ENCODE data around the gene PLA2G6.
"Not testable (repeated sequence)": the region's sequence is repeated elsewhere in the genome, so short reads cannot be mapped to it uniquely, and the experiment has no call there.

PLA2G6 gene

GRCh38 chr22:38085501-38085900, 96.1 kb downstream of the PLA2G6 start:
- no peak for DNase-seq (ENCODE audit: low read depth in 2 of 2)

- DNase-seq (ENCODE audit: low read depth in 2 of 2) = no peak
Measured at GRCh38 chr22:38085056-38085455, 96.6 kb downstream of the PLA2G6 start.

DNA sequence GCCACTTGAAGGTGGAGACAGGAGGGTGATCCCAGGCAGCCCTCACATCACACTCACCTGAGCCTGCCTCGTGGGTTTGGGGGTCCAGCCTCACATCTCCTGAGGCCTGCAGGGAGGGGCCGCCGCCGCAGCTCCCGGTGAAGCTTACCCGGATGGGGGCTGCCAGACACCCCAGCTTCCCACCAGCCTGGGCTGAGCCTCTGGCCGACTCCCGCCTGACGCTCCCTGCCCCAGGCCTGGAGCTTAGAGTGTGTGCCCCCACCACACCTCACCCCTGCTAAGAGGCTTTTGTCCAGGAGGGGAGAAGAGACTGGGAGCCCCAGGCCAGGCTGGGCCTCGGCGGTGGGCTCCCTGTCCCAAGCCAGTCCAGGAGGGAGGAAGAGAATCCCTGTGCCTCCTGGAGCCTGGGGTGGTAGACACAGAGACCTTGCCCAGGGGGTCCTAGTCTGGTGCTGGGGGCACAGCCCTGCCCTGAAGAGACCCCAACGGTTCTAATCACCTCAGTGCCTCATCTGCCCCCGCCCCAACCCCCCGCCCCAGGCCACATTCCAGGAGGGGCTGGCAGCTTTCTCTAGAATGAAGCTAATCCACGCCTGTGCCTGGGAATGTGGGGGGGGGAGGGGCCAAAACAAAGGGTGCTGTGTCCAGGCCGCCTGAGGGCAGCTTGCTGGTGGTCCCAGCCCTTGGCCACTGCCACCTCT, 97.5 kb downstream of the PLA2G6 start, which contains the start of gene SLC16A8:
SLC16A8 (minus strand) TSS at position 254 of the 701 bp plus-strand sequence. CDS start 1,311 bp downstream, outside the sequence.
- DNase-seq (ENCODE audit: low read depth in 2 of 2) = no peak

- DNase-seq (ENCODE audit: low read depth in 2 of 2) = no peak
Measured at GRCh38 chr22:38082986-38083710, 98.5 kb downstream of the PLA2G6 start.

DNA sequence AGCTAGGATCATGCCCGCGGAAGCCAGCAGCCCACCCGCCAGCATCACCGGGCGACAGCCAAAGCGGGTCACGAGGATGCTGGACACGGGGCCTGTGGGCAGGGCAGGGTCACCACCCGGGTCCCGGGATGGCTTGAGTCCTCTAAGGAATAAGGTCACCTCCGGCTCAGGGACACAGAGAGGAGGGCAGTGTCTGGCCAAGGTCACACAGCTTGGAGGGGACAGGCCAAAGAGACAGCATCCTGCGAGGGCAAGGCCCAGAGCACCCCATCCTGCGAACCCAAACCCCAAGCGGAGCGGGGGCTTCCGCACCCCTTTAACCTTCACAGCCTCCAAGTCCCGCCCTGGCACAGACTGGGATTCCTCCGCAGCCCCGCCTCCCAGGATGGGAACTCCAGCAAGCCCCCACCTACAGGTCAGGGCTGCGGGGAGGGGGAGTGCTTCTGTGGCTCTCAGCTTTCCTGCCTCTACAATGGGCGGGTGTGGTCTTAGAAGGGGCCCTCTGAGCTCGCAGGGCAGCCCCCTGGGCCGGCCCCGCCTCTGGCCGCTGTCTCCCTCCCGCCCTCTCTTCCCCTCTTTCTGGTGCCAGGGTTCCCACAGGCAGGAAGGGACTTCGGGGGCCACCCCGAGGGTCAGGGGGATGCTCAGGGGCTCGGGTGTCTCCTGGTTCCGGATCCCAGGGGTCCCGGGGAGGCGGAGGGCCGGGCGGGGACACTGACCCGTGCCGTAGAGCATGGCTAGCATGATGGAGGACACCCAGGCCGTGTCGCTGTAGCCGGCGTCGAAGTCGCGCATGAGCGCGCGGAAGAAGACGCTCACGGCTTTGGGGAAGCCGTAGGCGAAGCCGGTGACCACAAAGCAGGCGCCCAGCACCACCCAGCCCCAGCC, 99.4 kb downstream of the PLA2G6 start:
- DNase-seq (ENCODE audit: low read depth in 2 of 2) = no peak

- no peak for DNase-seq (ENCODE audit: low read depth in 2 of 2)
Measured at GRCh38 chr22:38081636-38081940, 100.0 kb downstream of the PLA2G6 start.

DNA sequence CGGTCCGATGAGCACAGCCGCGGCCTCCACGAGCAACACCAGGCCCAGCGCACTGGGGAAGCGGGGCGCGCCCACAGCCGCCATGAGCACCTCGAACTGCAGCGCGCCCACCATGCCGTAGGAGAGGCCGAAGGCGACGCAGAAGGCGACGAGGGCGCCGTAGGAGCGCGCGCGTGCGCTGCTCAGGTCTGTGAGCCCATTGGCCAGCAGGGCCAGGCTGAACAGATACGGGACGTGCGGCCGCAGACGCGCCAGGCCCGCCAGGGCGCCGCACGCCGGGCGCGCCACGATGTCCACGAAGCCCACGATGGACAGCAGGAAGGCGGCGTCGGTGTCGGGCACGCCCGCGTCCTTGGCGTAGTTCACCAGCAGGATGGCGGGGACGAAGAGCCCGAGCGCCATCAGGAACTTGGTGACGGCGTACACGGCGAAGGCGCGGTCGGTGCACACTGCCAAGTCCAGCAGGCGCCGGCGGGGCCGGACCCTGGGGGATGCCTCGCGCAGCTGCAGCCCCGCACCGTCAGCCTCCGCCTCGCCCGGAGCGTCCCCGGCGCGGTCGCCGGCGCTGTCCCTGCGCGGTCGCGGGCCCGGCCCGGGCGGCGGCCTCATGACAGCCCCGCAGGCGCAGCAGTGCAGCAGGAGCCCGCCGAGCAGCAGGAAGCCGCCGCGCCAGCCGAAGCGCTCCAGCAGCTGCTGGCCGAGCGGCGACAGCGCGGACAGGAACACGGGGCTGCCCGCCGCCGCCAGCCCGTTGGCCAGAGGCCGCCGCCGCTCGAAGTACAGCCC, 100.6 kb downstream of the PLA2G6 start:
- no peak for DNase-seq (ENCODE audit: low read depth in 2 of 2)

DNA sequence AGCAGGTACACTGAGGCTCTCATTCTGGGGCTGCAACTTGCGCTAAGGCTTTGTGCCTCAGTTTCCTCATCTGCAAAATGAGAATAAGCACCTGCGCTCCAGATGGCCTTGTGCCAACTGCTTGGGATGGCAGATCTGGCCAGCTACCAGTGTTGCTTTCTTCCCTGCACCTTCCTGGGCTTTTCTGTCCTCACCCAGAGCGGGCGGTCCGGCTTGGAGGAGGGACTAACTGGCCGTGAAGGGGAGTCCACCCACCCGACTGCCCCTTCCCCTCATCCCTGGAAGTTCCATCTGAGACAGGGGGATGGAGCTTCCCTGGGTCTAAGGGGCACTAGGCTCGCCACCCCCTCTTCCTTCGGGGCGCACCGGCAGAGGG, 101.2 kb downstream of the PLA2G6 start:
- no peak for DNase-seq (ENCODE audit: low read depth in 2 of 2)

DNA sequence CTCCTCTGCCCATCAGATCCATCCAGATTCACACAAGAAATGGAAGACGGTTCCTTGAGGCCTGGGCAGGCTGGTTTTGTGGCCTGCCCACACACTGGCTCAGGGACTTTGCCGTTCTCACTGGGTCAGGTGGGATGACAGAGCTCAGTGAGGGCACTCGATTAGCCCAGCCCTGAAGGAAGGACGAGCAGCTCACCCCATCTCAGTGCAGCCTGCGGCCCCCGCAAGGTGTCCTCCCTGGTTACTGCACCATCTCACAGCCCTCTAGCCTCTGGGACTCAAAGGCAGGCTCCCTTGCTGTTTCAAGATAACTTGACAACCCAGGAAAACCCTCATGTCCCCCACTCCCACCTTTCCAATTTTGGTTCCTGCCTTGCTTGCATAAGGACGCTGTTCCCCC, 101.8 kb downstream of the PLA2G6 start:
- no peak for DNase-seq (ENCODE audit: low read depth in 2 of 2)

DNA sequence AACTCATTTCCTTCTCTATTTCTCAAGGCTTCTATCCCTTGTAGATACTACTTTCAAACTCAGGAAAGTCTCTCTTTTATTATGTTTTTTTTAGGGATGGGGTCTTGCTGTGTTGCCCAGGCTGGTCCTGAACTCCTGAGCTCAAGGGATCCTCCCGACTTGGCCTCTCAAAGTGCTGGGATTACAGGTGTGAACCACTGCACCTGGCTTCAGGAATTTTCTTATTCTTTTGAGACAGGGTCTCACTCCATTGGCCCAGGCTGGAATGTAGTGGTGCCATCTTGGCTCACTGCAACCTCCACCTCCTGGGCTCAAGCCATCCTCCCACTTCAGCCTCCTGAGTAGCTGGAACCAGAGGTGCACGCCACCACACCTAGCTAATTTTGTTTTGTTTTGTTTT, 102.4 kb downstream of the PLA2G6 start:
- DNase-seq (ENCODE audit: low read depth in 2 of 2) = not testable (repeated sequence)

DNA sequence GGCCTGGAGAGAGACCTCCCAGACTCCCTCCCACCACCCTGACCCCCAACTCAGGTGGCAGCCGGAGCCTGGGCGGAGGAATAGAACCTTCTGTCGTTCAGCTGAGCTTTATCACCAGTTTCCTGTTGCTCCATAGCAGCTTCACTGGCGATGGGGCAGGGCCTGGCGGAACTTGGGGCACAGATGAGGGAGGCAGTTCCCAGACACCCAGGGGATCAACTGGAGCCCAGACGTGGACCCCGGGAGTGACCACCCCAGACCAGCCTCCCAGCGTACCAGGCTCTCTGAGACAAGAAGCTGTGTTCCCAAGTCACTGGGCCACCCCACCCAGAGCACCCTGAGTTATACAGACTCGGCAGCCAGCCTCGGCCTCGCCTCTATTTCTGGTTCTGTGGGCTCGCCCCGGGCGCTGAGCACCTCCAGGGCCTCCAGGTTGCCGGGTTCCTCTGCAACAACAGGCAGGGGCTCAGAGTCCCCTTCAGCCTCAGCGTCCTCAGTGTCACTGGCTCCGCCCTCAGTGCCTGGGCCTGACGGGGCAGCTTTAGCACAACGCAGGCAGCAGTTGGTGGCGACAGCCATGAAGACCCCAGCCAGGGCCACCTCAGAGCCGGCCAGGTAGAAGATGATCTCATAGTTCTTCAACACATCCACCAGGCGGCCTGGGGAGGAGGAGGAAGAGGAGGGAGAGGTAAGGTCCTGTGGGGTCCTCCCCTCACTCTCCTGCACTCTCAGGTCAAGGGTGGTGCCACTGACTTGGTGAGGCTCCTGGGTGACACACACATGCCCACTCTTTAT, 103.4 kb downstream of the PLA2G6 start:
- no peak for DNase-seq (ENCODE audit: low read depth in 2 of 2)

DNA sequence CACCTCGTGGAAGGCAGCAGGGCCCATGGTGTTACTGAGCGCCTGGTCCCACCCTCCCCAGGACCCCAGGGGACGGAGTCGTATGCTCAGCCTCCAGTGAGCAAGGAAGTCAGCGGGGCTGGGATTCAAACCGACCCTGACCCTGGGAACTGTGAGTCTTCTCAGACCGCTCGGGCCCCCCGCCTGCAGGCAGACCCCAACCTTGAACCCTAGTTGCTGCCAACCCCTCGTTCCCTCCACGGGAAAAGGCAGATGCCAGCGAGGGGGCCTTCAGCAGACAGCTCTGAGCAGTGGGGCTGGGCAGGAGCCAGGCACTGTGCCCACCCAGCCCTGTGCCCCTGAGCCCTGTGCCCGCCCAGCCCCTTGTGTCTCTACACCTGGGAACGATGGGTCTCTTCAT, 104.0 kb downstream of the PLA2G6 start:
- no peak for DNase-seq (ENCODE audit: low read depth in 2 of 2)

GRCh38 chr22:38077096-38077495, 104.5 kb downstream of the PLA2G6 start:
- DNase-seq (ENCODE audit: low read depth in 2 of 2) = no peak

DNA sequence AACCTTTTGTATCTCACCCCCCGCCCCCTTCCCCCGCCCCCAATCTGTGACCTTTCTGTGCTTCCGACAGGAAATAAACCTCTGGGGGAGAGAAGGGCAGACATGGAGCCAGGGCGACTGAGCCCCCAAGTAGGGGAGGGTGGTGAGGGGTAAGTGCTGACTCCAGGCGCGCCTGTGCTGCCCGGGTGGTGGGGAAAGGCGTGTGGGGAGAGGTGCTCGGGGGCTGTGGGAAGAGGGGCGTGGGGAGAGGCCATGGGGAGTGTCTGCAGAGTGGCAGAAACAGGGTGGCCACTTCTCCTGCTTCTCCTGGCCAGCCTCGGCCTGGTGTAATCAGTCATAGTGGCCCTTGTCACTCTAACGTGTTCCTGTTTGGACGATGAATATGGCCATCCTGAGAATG, 105.7 kb downstream of the PLA2G6 start:
- no peak for DNase-seq (ENCODE audit: low read depth in 2 of 2)

DNA sequence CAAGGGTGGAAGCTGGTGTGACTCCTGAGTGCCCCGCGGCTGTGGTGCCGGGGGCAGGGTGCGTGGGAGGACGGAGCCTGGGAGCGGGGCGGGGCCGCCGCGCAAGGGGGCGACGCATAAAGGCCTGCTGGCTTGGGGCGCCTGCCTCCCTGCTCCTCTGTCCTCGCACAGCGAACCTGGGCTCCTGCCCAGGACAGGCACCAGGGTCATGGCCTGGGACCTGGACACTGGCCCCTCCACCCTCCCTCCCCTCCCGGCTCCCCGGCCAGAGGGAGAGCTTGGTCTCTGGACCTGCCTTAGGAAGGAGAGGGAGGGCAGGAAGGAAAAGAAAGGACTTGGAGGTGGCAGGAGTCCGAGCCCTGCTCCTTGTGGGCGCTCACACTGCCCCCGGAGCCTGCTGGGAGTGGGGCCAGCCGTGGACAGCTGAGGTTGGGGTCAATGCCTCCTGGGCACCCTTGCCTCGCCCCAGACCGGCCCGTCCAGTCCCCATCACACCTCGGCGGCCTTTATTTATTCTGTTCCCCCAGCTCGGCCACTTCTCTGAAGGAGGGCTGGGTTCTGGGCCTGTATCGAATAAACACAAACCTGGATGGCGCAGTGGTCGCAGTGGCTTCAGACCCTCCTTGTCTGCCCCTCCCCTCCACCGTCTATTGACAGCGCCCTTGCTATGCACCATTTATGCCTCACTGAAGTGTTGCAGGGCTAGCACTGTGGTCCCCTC, 106.4 kb downstream of the PLA2G6 start:
- DNase-seq (ENCODE audit: low read depth in 2 of 2) = no peak

DNA sequence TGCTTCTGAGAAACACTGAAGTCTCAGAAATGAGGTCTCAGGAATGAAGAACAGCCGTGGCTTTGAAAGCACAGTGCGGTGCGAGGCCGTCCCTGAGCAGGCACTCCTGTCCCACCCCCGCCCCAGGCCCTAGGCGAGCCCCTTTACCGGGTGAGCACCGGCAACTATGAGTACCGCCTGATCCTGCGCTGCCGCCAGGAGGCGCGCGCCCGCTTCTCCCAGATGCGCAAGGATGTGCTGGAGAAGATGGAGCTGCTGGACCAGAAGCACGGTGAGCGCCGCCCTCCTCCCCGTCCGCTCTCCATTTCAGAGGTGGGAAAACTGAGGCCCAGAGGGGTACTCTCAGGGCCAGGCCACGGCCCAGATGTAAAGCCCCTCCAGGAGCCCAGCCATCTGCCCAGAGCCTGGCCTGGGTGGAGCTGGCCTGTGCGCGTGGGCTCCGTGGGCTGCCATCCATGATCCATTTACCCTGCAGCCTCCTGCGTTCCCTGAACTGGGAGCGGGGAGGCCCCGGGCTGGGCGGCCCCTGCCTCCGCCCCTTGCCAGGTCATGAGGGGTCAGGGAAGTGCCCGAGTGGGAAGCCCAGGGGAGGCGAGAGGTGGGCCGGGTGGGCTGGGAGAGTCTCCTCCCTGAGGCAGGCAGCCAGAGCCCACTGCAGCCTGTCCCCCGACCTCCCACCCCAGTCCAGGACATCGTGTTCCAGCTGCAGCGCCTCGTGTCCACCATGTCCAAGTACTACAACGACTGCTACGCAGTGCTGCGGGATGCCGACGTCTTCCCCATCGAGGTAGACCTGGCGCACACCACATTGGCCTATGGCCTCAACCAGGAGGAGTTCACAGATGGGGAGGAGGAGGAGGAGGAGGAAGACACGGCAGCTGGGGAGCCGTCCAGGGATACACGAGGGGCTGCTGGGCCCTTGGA, 107.2 kb downstream of the PLA2G6 start:
- DNase-seq (ENCODE audit: low read depth in 2 of 2) = no peak

DNA sequence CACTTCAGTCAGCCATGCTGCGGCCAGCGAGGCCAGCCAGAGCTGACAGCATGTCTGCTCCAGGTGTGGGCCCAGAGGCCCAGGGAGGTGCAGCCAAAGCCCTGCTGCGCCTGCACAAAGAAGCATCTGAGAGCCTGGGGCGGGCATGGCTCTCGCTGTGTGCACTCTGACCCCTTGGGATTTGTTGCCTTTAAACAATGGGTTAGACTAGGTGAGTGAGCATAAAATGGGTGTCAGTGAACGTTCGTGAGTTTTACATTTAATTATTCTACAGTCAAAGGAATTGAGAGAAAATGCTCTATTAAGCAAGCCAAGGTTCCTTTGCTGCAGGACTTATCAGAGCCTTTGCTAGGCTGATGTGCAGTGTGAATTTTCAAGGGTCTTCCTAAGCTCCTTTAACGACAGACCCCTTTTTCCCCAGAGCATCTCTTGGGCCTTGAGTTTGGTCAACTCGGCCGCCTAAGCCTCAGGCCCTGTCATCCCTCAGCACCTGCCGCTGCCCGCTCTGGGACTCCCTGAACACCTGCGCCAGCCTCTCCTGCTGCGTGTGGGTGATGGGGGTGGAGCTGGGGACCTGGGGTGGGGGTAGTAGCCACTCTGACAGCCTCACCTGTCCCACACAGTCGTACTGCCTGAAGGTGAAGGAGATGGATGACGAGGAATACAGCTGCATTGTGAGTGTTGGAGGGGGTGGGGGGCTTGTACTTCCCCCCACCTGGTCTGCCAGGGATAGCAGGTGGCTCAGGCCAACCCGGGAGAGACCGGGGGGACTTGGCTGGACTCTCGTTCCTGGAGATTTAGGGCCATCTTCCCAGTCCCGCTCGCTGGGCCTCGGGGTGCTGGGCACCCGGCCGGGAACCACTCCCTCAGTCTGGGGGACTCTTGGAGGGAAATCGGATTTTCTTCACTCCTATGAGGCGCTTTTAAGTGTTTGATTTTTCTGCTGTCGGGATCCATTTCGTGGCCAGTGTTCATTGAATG, 108.2 kb downstream of the PLA2G6 start:
- no peak for DNase-seq (ENCODE audit: low read depth in 2 of 2)
